Ishikawa (cell line): ENCODE data around the gene DDHD1.

ENCODE experiments used
- CEBPB ChIP-seq: IDR thresholded peaks from 2 replicates; pipeline ENCODE4 v1.6.1; 2012
- CREB1 ChIP-seq: IDR thresholded peaks from 2 replicates; pipeline ENCODE4 v1.6.1; 2012; ENCODE audit warnings: low read depth
- EGR1 ChIP-seq: IDR thresholded peaks from 2 replicates; pipeline ENCODE4 v1.6.1; 2012
- EP300 ChIP-seq: IDR thresholded peaks from 2 replicates; pipeline ENCODE4 v1.6.1; 2012; ENCODE audit warnings: borderline replicate concordance
- FOXM1 ChIP-seq: IDR thresholded peaks from 2 replicates; pipeline ENCODE4 v1.6.1; 2012; ENCODE audit warnings: low read depth, borderline replicate concordance
- MAX ChIP-seq: IDR thresholded peaks from 2 replicates; pipeline ENCODE4 v1.6.1; 2012
- NFIC ChIP-seq: IDR thresholded peaks from 2 replicates; pipeline ENCODE4 v1.6.1; 2012
- RAD21 ChIP-seq: IDR thresholded peaks from 2 replicates; pipeline ENCODE4 v1.6.1; 2012; ENCODE audit warnings: low read depth
- TAF1 ChIP-seq: IDR thresholded peaks from 2 replicates; pipeline ENCODE4 v1.6.1; 2012; ENCODE audit warnings: low read depth, mild to moderate bottlenecking
- TCF12 ChIP-seq: IDR thresholded peaks from 2 replicates; pipeline ENCODE4 v1.6.1; 2012; ENCODE audit warnings: low read depth
- TEAD4 ChIP-seq: IDR thresholded peaks from 2 replicates; pipeline ENCODE4 v1.6.1; 2012
- YY1 ChIP-seq: IDR thresholded peaks from 2 replicates; pipeline ENCODE4 v1.6.1; 2012; ENCODE audit warnings: low read depth
- ZBTB7A ChIP-seq: IDR thresholded peaks from 2 replicates; pipeline ENCODE4 v1.6.1; 2012; ENCODE audit warnings: low read depth
- TF ChIP-seq, protein P1 (sequence below): IDR thresholded peaks from 2 replicates; pipeline ENCODE4 v1.6.1; 2012
- TF ChIP-seq, protein P2 (sequence below): IDR thresholded peaks from 2 replicates; pipeline ENCODE4 v1.6.1; 2012; ENCODE audit warnings: low read depth, mild to moderate bottlenecking

Gene DDHD1

GRCh38 chr14:53032838-53033390, 120.2 kb downstream of the DDHD1 start:
- TF ChIP-seq CEBPB, result 0 out of 2 replicates have a peak, but pooled peaks have one; percentile 19
- TF ChIP-seq, protein P1, sequence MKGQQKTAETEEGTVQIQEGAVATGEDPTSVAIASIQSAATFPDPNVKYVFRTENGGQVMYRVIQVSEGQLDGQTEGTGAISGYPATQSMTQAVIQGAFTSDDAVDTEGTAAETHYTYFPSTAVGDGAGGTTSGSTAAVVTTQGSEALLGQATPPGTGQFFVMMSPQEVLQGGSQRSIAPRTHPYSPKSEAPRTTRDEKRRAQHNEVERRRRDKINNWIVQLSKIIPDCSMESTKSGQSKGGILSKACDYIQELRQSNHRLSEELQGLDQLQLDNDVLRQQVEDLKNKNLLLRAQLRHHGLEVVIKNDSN, result no peak

DNA sequence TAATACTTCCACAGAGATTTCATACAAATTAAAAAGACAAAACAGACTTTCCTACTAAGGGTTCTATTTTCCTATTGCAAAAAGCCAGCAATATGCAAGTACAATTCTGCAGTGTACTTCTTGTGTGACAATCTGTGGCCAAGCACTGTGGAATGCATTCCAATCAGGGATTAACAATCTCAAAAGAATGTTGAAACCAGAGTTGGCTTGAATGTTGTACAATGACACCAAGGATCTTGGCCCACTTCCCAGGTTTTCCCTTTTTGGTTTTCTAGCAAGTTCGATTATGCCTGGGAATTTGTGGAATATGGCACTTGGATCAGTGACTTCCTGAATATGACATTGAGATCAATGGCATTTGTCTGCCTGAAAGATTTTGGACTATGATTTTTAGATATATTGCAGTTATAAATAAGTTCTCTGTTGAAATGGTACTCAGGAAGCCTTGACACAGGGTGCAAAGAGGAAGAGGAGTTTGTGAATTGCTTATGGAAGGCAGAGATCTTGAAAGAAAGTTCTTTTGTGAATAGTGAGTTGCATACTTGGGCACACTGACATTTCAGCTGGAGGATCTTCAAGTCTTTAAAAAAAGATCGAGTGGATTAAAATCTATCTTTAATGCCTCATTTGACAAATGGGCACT, 120.8 kb downstream of the DDHD1 start:
- no peak for TF ChIP-seq MAX
- TF ChIP-seq, protein P2, sequence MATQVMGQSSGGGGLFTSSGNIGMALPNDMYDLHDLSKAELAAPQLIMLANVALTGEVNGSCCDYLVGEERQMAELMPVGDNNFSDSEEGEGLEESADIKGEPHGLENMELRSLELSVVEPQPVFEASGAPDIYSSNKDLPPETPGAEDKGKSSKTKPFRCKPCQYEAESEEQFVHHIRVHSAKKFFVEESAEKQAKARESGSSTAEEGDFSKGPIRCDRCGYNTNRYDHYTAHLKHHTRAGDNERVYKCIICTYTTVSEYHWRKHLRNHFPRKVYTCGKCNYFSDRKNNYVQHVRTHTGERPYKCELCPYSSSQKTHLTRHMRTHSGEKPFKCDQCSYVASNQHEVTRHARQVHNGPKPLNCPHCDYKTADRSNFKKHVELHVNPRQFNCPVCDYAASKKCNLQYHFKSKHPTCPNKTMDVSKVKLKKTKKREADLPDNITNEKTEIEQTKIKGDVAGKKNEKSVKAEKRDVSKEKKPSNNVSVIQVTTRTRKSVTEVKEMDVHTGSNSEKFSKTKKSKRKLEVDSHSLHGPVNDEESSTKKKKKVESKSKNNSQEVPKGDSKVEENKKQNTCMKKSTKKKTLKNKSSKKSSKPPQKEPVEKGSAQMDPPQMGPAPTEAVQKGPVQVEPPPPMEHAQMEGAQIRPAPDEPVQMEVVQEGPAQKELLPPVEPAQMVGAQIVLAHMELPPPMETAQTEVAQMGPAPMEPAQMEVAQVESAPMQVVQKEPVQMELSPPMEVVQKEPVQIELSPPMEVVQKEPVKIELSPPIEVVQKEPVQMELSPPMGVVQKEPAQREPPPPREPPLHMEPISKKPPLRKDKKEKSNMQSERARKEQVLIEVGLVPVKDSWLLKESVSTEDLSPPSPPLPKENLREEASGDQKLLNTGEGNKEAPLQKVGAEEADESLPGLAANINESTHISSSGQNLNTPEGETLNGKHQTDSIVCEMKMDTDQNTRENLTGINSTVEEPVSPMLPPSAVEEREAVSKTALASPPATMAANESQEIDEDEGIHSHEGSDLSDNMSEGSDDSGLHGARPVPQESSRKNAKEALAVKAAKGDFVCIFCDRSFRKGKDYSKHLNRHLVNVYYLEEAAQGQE, result no peak
- no peak for TF ChIP-seq YY1
- no peak for TF ChIP-seq CREB1
- peak; percentile 89 for TF ChIP-seq TEAD4
- peak; percentile 32; the same call in 1 of the 2 replicates for TF ChIP-seq EP300
- peak; percentile 88 for TF ChIP-seq NFIC
- no peak for TF ChIP-seq TAF1
- TF ChIP-seq RAD21, result no peak
- no peak for TF ChIP-seq EGR1
- TF ChIP-seq CEBPB, result peak; percentile 57; the same call in 1 of the 2 replicates
- no peak for TF ChIP-seq ZBTB7A
- no peak for TF ChIP-seq TCF12
- TF ChIP-seq, protein P1, result no peak
- no peak for TF ChIP-seq FOXM1

DNA sequence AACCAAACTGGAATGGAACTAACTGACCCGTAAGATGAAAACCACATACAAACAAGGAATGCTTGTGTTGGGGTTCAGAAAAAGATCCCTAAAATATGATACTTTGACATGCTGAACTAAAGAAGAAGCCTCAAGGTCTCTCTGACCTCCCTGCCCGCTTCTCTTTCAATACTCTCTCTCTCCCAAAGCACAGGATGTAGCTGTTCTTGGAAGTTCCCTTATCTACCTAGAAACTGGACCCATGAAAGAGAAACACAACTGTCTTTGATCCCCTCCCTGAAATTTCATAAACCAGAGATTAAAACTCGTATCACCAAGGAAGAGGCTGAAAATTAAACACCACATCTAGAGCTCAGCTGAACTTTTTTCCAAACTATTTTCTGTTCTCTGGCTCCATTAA, 125.6 kb downstream of the DDHD1 start:
- no peak for TF ChIP-seq NFIC
- TF ChIP-seq, protein P1, result no peak

- no peak for TF ChIP-seq CEBPB
- TF ChIP-seq CREB1, result no peak
- no peak for TF ChIP-seq RAD21
- TF ChIP-seq, protein P2, result no peak
- TF ChIP-seq YY1, result no peak
- TF ChIP-seq FOXM1, result no peak
- TF ChIP-seq TCF12, result no peak
- TF ChIP-seq TEAD4, result no peak
- TF ChIP-seq EGR1, result no peak
- TF ChIP-seq, protein P1, result no peak
- TF ChIP-seq ZBTB7A, result no peak
- no peak for TF ChIP-seq MAX
- TF ChIP-seq TAF1, result no peak
- TF ChIP-seq EP300, result no peak
- no peak for TF ChIP-seq NFIC
Measured at GRCh38 chr14:53027041-53027440, 126.1 kb downstream of the DDHD1 start.

- TF ChIP-seq CREB1 (no peak), EGR1 (no peak), NFIC (no peak), RAD21 (no peak), EP300 (no peak), MAX (no peak), TAF1 (no peak), FOXM1 (no peak), TEAD4 (no peak)
- TF ChIP-seq, protein P2, result no peak
- TF ChIP-seq, protein P1, result no peak
Measured at GRCh38 chr14:53023325-53023724, 129.8 kb downstream of the DDHD1 start.
